KOPT-K1 (cell line): Measurements from ENCODE around the gene PBX1.

ENCODE experiments used
- H3K27ac ChIP-seq: fragments of 200-600 bp; sonication (generic); 2 replicates; pipeline ENCODE4 v1.5.1; 2016; ENCODE audit warnings: antibody characterized with exemption, mild to moderate bottlenecking, low read depth, low read length; ENCODE audit not compliant: poor library complexity, severe bottlenecking
- H3K36me3 ChIP-seq: fragments of 200-600 bp; sonication (generic); 2 replicates; pipeline ENCODE4 v1.5.1; 2017; ENCODE audit warnings: antibody characterized with exemption, mild to moderate bottlenecking, low read length, moderate library complexity; ENCODE audit not compliant: insufficient read depth
- H3K9me3 ChIP-seq: fragments of 200-600 bp; sonication (generic); 2 replicates; pipeline ENCODE4 v1.5.1; 2017; ENCODE audit warnings: antibody characterized with exemption, low read length, mild to moderate bottlenecking; ENCODE audit not compliant: insufficient read depth, poor library complexity, severe bottlenecking

The PBX1 gene

DNA sequence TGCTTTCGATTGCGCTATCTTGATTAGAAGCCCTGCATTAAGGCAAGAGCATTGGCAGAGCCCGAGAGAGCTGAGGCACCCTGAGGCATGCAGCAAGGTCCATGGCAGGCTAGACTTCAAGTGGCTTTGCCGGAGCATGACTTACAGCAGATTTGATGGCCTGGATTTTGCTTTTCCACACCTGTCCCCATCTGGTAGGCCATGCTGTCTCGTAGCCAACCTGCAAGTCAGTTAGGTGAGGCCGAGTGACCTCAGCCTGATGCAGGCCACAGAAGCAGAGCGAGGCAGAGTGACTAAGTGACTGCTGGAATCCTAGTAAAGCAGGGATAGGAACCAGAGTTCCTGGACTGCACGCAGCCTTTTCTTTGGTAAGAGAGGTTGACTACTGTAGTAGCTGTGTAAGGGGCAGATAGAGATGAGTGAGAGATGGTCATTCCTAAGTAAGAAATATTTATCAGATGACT lies 148.9 kb downstream of the PBX1 start:
- Histone ChIP-seq H3K9me3 (no peaks in the 10 kb centered on the region), H3K27ac (no peak overlapping the region), H3K36me3 (no peaks in the 10 kb centered on the region)

DNA sequence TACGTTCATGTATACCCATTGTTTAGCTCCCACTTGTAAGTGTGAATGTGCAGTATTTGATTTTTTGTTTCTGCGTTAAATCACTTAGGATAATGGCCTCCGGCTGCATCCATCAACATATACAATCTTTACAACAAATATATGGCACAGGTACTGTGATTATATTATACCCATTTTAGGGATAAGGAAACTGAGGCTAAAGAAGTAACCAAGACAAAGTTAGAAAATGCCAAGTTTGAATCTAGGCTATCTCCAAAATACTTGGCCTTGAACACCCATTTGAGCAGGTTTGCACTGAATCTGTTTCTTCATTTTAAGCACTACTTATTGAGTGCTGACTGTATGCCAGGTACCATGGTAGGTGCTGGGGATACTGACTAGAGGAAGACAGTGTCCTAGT lies 149.6 kb downstream of the PBX1 start:
- Histone ChIP-seq H3K9me3 (no peaks in the 10 kb centered on the region), H3K27ac (no peak overlapping the region), H3K36me3 (no peaks in the 10 kb centered on the region)

DNA sequence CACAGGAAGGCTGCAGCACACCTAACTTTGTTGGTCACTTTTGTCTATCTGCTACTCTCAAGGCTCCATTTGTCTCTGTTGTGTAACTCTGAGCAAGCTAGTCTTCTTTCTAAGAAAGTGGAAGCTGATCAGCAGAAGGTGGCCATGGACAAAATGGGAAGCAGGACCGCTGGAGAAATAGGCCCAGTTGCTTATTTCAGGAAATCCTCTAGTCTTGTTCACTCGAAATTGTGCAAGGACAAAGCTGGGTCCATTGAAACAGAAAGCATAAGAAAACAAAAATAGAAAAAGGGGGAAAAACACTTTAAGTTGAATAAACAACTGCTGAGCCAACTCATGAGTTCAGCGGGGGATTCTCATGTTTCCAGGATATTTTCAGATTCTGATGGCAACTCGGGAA lies 150.1 kb downstream of the PBX1 start:
- no peaks in the 10 kb centered on the region for H3K36me3 ChIP-seq

DNA sequence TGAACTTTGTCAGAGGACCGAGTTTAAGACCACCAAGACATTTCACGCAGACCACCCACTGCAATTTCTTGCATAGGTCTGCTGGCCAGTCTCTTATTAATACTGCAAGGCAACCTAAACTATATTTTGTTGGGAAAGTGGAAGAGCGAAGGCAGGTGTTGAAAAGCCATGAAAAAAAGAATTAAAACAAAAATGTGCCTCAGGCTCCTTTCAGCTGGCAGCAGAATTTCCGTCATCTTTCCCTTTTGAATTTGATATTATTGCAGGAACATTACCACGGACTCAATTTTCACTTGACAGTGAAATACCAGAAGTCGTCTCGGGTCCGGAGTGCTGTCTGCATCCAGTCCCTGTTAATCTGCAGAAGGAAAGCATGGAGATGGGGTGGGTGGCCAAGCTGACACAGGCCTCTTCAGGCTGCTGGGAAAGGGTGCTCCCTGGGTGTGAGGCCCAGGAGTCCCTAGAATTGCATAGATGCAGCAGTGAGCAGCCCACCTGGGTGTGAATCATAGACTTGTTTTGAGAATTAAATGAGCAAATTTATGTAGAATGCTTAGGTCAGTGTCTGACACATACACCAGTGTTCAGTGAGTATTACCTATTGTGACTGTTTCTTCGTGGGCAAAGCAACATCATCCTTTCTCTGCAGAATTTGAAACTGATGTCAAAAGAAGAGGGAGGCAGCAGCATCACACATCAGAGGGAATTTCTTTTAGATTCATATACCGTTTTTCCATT lies 150.7 kb downstream of the PBX1 start:
- no peaks in the 10 kb centered on the region for H3K36me3 ChIP-seq
- H3K9me3 ChIP-seq, result no peaks in the 10 kb centered on the region
- no peak overlapping the region for H3K27ac ChIP-seq

More for the DNA sequence above, 150.1 kb downstream of the PBX1 start:
- H3K9me3 ChIP-seq, result no peaks in the 10 kb centered on the region
- H3K27ac ChIP-seq, result no peak overlapping the region

DNA sequence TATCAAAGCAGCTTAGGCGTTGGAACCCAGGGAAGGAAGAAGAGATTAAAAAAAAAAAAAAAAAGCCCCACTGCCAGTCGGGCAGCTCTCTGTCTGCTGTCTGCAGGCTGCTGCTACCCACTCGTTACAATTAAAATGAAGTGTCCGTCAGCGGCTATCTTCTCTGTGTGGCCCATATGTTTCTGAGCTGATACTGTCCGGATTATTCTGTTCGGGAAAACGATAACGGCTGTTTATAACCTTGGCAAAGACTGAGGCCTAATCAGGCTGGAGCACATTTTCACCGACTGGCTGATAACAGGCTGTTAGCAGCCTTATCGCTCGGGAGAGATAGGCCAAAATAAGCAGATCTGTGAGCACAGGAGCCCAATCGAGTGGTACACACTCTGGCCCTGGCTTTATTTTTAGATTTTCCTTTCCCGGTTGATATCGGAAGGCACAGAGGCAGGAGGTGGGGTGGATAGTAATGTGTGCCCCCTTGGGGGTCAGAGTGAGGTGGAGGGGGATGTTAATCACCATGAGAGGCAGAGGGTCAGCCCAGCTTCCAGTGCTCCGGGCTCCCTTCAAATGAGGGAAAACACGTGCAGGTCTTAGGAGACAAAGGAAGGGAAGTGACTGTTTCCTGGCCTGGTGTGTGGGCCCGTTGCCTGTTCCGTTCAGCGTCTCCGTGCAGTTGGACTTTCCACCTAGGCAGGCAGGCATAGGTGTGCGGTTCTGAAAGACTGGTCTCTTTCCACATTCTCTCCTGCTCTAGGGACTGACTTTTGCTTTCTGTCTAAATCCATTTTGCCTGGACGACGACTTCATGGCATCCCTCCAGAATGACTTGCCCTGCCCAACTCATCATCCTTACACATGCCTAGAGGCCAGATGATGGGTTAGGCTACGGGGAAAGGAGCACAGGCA lies 153.4 kb downstream of the PBX1 start:
- no peaks in the 10 kb centered on the region for H3K36me3 ChIP-seq
- H3K27ac ChIP-seq, result no peak overlapping the region
- no peaks in the 10 kb centered on the region for H3K9me3 ChIP-seq

DNA sequence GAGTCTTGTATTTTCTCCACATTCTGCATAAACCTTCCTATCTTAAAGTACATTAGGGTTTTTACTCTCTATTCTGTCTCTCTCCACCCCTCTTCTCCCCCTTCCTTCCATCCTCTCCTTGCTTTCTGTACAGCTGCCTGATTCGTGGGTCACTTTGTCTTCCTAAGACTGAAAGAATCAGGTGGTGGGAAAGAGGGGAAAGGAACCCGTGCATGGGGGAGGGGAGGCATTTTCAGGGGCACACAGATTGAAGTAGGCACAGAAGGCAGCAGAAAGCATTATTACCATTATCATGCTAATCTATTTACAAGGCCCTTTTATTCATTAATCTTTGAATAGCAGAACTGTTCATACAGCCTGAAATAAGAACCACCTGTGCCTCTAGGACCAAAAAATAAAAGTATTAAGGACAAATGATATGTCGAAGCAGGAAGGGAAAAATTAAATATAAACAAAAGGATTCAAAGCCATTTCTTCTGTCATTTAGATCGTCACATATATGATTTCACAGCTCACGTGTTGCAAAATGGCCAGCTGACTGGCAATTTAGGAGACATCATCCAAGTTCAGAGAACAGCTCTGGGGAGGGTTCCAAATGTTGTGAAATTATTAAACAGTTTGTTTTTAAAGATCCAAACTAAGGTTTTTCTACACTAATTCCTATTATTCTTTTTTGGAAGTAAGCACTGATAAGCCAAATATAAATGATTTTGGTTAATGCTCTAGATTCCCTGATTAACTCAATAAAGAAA lies 154.6 kb downstream of the PBX1 start:
- H3K36me3 ChIP-seq, result no peaks in the 10 kb centered on the region
- H3K9me3 ChIP-seq, result no peaks in the 10 kb centered on the region
- no peak overlapping the region for H3K27ac ChIP-seq

DNA sequence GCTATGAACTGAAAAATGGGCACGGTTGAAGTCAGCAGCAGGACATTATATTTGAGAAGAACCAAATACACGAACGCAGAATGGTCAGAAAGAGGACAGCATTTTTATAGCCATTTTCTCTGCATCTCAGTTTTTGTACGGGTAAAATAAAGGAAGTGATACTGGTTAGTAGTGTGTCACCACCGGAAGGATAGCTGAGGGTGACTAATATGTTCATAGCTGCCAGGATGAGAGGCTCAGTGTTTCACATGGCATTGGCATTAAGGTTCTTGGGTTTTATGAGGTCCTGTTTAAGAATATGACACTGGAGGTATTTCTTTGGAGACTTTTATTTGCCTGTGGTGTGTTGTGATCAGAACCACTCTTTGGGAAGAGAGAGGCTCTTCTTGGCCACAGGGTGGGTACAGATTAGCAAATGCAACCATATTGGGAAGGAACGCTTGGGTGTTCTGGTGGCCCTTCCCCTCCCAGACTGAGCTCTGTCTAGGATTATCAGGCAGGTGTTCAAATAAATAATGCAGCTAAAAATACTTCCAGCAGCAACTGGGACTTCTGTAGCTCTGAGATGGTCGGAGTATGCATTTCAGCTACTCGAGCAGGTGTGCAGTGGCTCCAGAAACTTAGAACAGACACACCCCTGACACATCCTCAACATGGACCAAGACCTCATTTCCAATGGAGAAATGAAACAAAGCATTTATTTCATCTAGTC lies 158.2 kb downstream of the PBX1 start:
- H3K27ac ChIP-seq, result no peak overlapping the region
- H3K36me3 ChIP-seq, result no peaks in the 10 kb centered on the region
- no peaks in the 10 kb centered on the region for H3K9me3 ChIP-seq

DNA sequence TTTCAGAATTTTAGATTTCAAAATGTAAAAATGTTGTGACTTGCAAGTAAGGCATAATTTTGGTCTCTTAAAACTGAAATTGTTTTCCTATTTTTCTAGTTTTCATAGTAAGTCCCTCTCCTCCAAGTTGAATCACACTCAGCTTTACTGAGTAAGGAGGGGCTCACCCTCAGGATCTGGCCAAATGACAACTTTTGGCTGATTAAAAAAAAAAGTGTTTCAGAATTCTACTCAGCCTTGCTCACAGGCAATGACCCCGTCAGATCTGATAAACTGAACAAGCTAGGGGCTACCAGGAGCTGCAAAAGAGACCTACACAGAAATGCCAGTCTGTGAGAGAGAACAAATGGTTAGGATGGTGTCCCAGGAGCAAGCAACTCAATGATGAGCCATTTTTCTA lies 159.8 kb downstream of the PBX1 start:
- no peak overlapping the region for H3K27ac ChIP-seq
- H3K36me3 ChIP-seq, result no peaks in the 10 kb centered on the region

DNA sequence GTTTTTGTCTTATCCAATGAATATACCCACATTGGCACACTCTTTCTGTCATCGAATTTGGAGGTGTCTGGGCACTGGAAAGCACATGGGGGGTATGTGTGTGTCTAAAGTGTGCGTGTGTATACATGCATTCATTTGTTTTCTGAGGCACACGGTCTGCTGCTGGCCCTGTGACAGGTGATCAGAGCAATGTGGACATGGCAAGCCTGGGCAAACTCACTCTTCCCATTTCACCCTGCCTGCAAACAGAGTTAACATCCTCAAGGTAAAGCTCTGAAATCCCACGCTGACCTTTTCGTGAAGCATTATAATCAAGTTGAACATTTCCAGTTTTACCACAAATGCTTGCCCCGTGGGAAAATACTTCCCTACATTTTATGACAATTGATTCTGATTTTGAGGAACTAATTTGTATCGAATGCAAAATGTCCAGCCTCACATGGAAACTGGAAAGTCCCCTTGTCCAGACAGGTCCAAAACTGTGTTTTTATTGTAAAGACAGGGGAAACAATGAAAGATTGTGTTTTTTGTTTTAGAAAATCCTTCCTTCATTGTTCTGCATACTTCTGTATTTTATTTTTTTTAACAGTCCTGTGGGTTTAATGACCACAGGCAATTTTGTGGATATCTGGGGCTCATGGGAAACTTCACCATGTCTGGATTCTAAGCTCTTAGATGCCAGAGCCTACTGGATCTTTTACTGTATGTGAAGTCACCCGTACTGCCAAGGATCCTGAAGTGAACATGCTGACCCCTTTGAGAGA lies 160.9 kb downstream of the PBX1 start:
- Histone ChIP-seq H3K9me3 (no peaks in the 10 kb centered on the region), H3K36me3 (no peaks in the 10 kb centered on the region), H3K27ac (no peak overlapping the region)

More for the DNA sequence above, 159.8 kb downstream of the PBX1 start:
- H3K9me3 ChIP-seq, result no peaks in the 10 kb centered on the region

DNA sequence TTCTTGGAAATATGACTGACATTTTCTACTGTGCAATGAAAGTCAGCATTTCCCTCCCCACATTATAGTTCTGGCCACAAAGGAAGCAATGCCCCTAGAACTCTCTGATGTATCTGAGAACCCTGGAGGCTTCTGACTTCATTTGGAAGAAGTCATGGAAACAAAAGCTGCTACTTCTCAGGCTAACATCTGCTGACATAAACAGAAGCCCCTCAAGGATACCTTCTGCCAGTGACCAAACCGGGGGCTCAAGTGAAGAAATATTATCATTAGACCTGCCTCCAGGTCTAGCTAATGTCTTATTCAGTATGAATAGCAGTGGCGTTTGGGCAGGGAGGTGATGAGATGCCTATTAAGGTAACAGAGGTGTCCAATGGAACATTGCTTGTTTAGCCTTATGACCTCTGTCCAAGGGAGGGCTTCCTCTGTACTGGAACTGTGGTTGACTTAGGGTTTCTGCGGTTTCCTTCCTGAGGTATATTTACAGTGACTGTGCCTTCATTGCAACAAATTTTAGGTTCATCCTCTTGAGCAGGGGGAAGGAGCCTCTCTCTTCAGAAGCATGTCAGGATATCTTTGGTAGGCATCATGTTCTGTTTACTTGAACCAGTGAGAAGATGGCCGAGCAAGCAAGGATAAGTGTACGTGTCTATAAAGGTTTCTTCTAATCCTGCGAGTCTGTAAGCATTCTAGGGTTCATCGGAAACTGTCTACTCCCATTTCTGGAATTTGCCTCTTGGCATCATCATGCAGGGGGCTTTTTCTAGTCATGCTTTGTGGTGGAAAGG lies 161.7 kb downstream of the PBX1 start:
- no peaks in the 10 kb centered on the region for H3K36me3 ChIP-seq
- no peak overlapping the region for H3K27ac ChIP-seq
- H3K9me3 ChIP-seq, result no peaks in the 10 kb centered on the region

DNA sequence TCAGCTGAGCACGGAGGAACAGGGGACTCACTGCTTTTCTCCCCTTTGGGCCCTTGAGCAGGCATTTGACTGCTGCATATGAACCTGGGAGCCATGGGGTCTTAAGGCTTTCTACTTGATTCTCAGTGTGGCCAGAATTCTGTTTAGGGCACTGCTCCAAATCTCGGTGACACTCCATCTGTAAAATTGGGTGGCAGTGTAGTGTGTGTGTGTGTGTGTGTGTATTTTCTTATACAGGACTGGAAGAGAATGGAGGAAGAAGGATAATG lies 162.2 kb downstream of the PBX1 start:
- no peaks in the 10 kb centered on the region for H3K36me3 ChIP-seq
- no peak overlapping the region for H3K27ac ChIP-seq
- no peaks in the 10 kb centered on the region for H3K9me3 ChIP-seq

DNA sequence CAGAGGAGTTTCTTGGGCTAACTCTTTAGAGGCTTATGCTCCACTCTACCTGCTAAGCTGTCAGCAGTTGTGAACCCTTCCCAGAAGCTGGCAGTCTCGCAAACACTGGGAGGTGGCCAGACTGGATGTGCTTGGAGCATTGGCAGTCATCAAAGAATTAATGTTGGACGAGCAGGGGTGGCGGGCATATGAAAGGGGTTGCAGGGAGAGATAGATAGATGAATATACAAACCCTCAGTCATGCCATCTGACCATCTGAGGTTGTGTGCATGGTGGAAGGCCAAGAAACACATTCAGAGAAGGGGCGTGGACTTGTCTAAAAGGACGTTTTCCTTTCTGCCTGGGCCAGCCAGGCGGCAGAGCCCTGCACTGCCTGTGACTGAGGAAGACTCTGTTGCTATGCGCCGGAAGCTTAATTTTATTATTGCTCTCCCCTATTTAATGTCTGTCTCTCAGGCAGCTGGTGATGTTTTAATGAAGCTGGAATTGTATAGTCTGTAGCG lies 164.4 kb downstream of the PBX1 start:
- Histone ChIP-seq H3K27ac (no peak overlapping the region), H3K36me3 (no peaks in the 10 kb centered on the region), H3K9me3 (no peaks in the 10 kb centered on the region)

DNA sequence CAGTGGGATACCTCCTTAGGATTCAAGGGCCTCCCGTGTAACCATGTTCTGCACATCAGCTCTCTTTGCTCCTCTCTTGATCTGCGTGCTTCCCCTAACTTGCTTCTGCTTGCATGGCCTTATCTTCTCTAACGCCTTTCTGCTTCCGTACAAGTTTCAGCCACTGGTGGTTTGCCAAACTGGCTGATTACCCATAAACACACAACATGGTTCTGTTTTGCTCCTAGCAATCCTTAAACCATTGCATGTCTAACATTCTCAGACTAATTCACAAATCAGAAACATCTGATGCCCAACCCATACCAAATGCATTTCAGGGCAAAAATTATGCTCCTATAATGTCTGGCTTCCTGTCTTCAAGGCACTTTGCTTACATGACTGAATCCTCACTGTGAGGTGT lies 166.4 kb downstream of the PBX1 start:
- no peaks in the 10 kb centered on the region for H3K36me3 ChIP-seq
- no peaks in the 10 kb centered on the region for H3K9me3 ChIP-seq
- no peak overlapping the region for H3K27ac ChIP-seq
